ENCODE measurements around the gene TGFB1I1. TPM values are rescaled to one million over a fixed set of nuclear protein-coding genes. Genes with fewer than 3 reads are reported as not detected.

Gene TGFB1I1
- total and polyA plus RNA-seq, 2 donors (not counting 3 experiments of a cell fraction or from before 2014, with no cell fraction given) = 73.7 to 115 TPM

DNA sequence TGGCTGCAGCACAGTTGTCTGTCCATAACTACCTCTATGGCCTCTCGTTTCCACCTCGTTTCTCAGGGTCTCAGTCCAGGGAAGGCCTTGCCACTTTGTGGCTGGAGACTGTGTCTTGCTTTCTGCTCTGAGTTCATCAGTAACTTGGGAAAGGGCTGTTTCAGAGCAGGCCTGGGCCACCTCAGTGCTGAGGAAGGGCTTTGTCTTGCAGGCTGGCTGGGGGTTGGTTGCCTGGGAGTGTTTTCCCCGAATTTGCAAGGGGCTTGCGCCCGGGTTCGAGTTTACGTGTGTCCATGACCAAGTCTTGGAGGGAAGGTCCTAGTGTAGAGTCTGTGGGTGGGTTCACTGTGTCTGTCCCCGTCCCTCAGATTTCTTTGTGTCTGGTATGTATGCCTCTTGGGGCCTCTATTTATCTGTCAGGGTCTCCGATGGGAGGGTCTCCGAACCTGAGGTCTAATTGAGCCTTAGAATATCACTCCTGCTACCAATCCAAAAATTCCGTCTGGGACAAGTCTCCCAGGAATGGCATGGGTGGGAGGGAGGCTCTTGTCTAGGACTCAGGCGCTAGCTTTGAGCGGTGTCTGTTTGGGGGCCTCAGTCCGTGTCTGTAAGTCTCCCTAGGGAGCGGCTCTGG is 594 bp upstream of the TGFB1I1 start:
- no peak for TF ChIP-seq POLR2AphosphoS5 (IDR thresholded peaks at IDR 0.05; ENCODE audit: insufficient read depth, low read depth, low read length)
- TF ChIP-seq EZH2 (IDR thresholded peaks at IDR 0.05; ENCODE audit: borderline replicate concordance, low read depth, low read length, severe bottlenecking) = no peak
- TF ChIP-seq FOS (IDR thresholded peaks at IDR 0.05; ENCODE audit: borderline replicate concordance, insufficient read depth, low read length) = no peak
- TF ChIP-seq GATA2 (IDR thresholded peaks at IDR 0.05; ENCODE audit: insufficient read depth, insufficient read length, low read depth, low read length) = no peak
- no peak for TF ChIP-seq MYC (IDR thresholded peaks at IDR 0.05; ENCODE audit: low read depth, low read length)
- no peak for TF ChIP-seq JUN (IDR thresholded peaks at IDR 0.05; ENCODE audit: borderline replicate concordance, insufficient read depth, insufficient read length, low read depth)
- TF ChIP-seq, protein P1, sequence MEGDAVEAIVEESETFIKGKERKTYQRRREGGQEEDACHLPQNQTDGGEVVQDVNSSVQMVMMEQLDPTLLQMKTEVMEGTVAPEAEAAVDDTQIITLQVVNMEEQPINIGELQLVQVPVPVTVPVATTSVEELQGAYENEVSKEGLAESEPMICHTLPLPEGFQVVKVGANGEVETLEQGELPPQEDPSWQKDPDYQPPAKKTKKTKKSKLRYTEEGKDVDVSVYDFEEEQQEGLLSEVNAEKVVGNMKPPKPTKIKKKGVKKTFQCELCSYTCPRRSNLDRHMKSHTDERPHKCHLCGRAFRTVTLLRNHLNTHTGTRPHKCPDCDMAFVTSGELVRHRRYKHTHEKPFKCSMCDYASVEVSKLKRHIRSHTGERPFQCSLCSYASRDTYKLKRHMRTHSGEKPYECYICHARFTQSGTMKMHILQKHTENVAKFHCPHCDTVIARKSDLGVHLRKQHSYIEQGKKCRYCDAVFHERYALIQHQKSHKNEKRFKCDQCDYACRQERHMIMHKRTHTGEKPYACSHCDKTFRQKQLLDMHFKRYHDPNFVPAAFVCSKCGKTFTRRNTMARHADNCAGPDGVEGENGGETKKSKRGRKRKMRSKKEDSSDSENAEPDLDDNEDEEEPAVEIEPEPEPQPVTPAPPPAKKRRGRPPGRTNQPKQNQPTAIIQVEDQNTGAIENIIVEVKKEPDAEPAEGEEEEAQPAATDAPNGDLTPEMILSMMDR (IDR thresholded peaks at IDR 0.05; ENCODE audit: extremely low read depth in 1 of 2, insufficient read depth in 1 of 2, low read depth in 1 of 2, low read length in 2 of 2) = no peak
- no peak for TF ChIP-seq POLR2A (IDR thresholded peaks at IDR 0.05; ENCODE audit: low read depth, low read length)
- TF ChIP-seq, protein P2, sequence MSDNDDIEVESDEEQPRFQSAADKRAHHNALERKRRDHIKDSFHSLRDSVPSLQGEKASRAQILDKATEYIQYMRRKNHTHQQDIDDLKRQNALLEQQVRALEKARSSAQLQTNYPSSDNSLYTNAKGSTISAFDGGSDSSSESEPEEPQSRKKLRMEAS (IDR thresholded peaks at IDR 0.05; ENCODE audit: insufficient read depth, insufficient read length) = no peak
- dilution Hi-C loops (cut with MboI; ENCODE audit: extremely low pct_ligation_motif_present, low sequenced_read_pairs) = no loop called here
- Histone ChIP-seq H3K36me3 (ENCODE audit: control insufficient read depth in 2 of 2, extremely low read depth in 1 of 2, insufficient read depth in 2 of 2, low read length in 2 of 2) (peaks cover 13 to 20% of the 10 kb centered on the region in 2 experiments), H3K4me2 (ENCODE audit: insufficient read depth, low read length) (peak overlapping the region; percentile 93), H3K27me3 (ENCODE audit: control insufficient read depth in 2 of 2, insufficient read depth in 2 of 2, low read length in 2 of 2) (no peaks in the 10 kb centered on the region), H3K4me1 (ENCODE audit: control insufficient read depth, extremely low read depth, insufficient read depth, low read length) (peaks cover 14% of the 10 kb centered on the region), H3K79me2 (ENCODE audit: control insufficient read depth, insufficient read depth, low read length) (peaks cover 31% of the 10 kb centered on the region), H3K9ac (replicated peaks; ENCODE audit: extremely low read depth, insufficient read depth, low read length) (peak overlapping the region; percentile 89), H3K27ac (ENCODE audit: insufficient read depth, low read depth, low read length) (peak overlapping the region; percentile 59), H3K9me3 (replicated peaks; ENCODE audit: control insufficient read depth, insufficient read depth, low read length) (no peaks in the 10 kb centered on the region), H2AFZ (ENCODE audit: low read depth, low read length) (peak overlapping the region; percentile 75), H4K20me1 (replicated peaks; ENCODE audit: control insufficient read depth, extremely low read depth, insufficient read depth, low read length) (no peaks in the 10 kb centered on the region), H3K4me3 (replicated peaks in 1 of 3; ENCODE audit: insufficient read depth in 1 of 3, low read depth in 1 of 3, low read length in 3 of 3) (peak overlapping the region; percentile 34 to 82 (median 56)), H3K9me1 (replicated peaks; ENCODE audit: control insufficient read depth, extremely low read depth, insufficient read depth, low read length) (no peaks in the 10 kb centered on the region)
- POLR2A ChIA-PET = interaction anchor here (0.8 to 1.5 kb wide), 3 partner anchors 12 to 291 kb away, joined by 3 to 6 read pairs (median 3); partner anchors contain the start of gene ARMC5
- FAIRE-seq = peak; percentile 60
- DNase-seq (ENCODE audit: low read depth, low spot score) = no peak
- CTCF ChIA-PET = interaction anchor here (3.5 kb wide), 1 partner anchor 12 kb away, joined by 53 read pairs; the partner anchor contains the start of gene ARMC5
- TSS peak; percentile 86 for BruUV-seq (replicated peaks)
- intact Hi-C loops (cut with micrococcal nuclease) = loop anchor here (5.0 kb wide), 2 partner anchors 241 to 396 kb away; a partner anchor contains a TSS
